Uterus (tissue), 2 donors: Measurements from ENCODE around the gene LAT.

Source experiments
- POLR2A ChIP-seq, 2 donors: fragments of 450-650 bp; IDR thresholded peaks; one replicate each; pipeline ENCODE4 v1.6.1; 2016; ENCODE audit warnings: antibody characterized with exemption in 2 of 2, mild to moderate bottlenecking in 1 of 2, moderate library complexity in 1 of 2
- TF ChIP-seq, protein P1 (sequence below), 4 experiments: fragments of 200-600 bp in 2 of 4; fragments of 450-650 bp in 2 of 4; sonication (generic) in 2 of 4; IDR thresholded peaks; one replicate each; pipeline ENCODE4 v1.5.1; 2016 to 2019; ENCODE audit warnings: antibody characterized with exemption in 4 of 4, mild to moderate bottlenecking in 2 of 4, moderate library complexity in 1 of 4

DNA sequence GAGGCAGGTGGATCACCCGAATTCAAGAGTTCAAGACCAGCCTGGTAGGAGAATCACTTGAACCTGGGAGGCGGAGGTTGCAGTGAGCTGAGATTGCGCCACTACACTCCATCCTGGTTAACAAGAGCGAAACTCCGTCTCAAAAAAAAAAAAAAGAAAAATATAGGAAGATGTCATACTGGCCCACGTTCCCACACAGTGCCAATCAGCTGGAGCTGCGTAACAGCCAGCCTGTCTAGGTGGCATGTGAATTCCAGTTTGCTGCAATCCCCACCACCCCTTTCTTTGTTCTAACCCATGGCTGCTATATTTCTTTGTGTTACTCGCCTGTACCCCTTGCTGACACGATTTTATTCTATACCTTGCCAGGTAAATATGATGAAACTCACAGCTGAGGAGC lies 26.6 kb upstream of the LAT start:
- TF ChIP-seq, protein P1, sequence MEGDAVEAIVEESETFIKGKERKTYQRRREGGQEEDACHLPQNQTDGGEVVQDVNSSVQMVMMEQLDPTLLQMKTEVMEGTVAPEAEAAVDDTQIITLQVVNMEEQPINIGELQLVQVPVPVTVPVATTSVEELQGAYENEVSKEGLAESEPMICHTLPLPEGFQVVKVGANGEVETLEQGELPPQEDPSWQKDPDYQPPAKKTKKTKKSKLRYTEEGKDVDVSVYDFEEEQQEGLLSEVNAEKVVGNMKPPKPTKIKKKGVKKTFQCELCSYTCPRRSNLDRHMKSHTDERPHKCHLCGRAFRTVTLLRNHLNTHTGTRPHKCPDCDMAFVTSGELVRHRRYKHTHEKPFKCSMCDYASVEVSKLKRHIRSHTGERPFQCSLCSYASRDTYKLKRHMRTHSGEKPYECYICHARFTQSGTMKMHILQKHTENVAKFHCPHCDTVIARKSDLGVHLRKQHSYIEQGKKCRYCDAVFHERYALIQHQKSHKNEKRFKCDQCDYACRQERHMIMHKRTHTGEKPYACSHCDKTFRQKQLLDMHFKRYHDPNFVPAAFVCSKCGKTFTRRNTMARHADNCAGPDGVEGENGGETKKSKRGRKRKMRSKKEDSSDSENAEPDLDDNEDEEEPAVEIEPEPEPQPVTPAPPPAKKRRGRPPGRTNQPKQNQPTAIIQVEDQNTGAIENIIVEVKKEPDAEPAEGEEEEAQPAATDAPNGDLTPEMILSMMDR (IDR thresholded peaks at IDR 0.05): no peak
- TF ChIP-seq POLR2A (IDR thresholded peaks at IDR 0.05): no peak
